ENCODE results near the gene MSX2.

Gene MSX2

DNA sequence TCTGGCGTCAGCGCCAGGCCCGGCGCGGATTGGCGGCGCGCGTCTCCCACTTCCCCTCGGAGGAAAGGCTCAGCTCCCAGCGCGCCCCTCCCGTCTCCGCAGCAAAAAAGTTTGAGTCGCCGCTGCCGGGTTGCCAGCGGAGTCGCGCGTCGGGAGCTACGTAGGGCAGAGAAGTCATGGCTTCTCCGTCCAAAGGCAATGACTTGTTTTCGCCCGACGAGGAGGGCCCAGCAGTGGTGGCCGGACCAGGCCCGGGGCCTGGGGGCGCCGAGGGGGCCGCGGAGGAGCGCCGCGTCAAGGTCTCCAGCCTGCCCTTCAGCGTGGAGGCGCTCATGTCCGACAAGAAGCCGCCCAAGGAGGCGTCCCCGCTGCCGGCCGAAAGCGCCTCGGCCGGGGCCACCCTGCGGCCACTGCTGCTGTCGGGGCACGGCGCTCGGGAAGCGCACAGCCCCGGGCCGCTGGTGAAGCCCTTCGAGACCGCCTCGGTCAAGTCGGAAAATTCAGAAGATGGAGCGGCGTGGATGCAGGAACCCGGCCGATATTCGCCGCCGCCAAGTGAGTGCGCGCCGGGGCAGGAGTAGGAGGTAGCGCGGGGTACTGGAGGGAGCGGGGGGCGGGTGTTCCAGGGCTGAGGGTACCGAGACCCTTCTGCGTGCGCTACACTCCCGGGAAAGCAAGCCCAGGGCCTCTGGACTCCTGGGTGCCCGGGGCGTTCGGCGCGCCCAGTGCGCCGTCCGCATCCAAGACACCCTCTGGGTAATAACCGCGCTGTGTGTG, at the start of gene MSX2:
Gene MSX2 (plus strand): TSS at position 99 of the 777 bp plus-strand sequence. CDS start 78 bp downstream, at position 177.
- DNase-seq = no peak

DNA sequence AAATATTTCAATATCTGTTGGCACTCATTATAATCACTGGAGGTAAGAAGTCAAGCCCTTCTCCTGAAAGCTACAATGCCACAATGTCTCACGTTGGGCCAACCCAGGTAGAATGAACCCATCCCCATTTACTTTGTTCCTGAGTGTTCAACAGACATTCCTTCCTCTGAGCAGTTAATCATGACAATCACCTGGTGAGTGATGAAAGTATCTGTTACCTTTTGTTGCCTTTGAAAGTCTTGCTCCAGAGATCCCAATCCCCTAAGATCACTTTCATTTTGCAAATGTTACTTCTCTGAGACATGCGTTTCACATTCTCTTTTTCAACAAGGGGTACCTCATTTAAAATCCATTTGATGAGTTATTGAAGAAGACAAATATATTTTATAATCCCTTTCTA, 49.3 kb upstream of the MSX2 start:
- no peak for DNase-seq

DNA sequence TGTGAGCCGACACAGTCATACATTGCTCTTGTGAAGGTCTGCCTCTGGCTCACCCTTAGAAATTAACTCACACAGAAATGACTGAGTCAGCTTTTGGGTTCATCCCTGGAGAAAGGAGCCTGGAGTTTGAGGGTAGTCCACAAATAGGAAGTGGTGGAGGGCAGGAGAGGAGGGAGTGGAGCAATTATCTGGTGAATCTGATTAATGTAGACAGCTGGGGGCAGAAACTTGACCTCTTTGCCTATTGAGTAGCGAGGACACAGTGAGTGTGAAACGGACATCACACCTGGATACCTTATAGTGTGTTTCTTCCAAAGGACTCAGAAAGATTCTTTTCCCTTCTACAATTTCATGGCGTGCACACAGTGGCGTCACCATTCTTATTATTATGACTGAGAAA, 48.5 kb upstream of the MSX2 start:
- no peak for DNase-seq

DNA sequence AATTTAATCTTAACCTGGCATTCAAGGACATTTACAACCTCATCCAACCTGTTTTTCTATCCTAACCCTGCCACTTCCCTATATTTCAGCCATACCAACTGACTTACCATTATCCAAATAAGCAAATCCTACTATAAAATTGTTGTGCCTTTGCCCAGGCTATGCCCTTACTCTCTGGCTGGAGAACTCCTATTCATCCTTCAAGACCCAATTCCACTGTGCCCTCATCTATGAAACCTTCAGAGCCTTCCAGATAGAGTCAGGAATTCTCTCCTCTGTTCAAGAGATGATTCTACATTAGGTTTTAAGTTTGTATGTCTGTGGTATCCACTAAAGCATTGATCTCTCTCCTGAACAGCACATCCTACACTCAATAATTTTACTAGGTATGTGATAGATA, 46.3 kb upstream of the MSX2 start:
- no peak for DNase-seq

DNA sequence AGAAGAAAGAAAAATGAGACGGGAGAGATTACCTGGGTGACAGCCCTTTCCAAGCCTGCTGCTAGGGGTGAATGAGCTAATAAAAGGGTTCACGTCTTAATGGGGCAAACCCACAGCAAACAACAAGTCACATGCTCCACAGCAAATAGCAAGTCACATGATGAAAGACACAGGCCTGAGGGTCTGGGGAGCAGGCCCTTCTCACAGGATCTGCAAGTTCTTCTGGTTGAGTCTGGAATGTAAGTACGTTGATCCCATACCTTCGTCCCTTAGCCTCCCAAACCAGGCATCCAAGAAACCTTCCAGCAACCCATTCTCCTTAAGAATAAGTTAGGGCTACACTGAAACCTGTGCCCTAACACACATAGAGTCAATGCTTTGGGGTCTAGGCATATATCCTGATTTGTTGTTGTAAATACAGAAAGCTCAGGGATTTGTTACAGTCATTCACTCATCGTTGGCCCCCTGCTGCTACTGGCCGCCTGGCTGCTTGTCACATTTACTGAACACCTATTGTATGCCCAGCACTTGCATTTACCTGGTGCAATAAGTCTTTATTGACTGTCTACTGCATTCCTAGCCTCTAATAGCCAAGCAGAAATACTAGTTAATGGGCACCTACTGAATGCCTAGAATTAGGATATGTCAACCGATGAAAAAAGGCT, 43.3 kb upstream of the MSX2 start:
- DNase-seq = no peak

DNA sequence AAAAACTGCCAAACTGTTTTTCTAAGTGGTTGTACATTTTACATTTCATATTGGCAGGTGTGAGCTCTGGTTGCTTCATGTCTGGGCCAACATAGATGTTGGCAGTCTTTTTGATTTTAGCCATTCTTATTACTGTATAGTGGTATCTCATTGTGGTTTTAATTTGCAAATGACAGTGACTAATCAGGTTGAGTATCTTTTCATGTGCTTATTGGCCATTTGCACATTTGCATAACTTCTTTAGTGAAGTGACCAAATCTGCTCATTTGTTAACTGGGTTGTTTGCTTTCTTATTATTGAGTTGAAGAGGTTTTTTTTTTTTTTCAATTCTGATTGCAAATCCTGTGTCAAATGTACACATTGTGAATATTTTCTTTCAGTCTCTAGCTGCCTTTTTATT, 36.9 kb upstream of the MSX2 start:
- no peak for DNase-seq

DNA sequence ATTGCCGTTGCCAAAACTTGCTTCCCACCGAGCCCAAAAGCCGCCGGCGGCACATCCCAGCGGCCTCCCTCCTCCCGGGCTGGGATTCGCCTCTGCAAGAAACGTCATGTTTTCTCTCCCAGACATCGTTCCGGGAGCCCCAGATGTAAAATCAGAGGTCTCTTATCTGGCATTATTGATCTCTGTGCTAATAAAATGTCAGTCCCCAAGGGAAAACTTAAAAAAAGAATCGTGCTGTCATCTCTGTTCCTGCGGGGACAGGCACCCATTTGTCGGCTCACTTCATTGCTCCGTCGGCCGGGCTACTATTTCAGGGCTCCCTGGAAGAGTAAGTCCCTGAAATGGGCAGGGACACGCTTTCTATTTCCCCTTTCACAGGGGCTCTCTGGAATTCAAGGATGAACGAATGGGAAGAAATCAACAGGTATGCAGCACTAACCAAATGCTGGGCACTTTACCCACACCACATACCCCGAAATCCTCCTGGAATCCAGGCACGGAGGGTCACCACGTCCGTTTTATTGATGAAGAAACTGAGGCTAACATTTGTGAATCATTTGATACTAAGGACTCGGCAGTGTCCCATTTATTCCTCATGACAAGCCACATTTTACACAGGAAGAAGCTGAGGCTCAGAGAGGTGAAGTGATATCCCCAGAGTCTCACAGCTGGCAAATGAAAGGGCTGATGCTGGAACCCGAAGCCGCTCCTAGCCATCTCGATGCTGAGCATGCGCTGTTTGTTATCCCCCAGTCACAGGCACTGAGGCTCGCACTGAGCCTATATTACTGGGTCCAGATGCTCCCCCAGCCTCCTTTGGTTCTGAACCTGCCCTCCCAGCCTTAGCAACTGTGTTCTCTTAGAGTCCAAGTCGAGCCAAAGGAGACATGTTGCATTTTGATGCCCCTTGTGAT, 35.7 kb upstream of the MSX2 start:
- no peak for DNase-seq

DNA sequence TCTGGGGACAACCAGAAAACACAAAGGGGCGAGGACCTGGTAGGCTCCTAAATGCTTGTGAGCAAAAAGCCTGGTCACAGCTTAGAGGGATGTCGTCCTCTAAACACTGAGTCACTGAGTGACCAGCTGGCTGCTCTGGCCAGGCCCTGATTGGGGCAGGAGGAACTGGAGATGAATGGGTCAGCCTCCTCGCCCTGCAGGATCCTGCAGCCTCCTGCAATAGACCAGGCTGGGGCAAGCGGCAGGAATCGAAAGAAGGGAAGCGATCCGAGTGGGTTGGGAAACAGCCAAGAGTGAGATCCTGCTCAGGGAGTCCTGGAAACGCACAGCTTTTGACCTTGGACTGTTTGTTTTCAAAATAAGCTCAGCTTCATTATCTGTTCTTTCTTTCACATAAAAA, 34.1 kb upstream of the MSX2 start:
- no peak for DNase-seq

DNA sequence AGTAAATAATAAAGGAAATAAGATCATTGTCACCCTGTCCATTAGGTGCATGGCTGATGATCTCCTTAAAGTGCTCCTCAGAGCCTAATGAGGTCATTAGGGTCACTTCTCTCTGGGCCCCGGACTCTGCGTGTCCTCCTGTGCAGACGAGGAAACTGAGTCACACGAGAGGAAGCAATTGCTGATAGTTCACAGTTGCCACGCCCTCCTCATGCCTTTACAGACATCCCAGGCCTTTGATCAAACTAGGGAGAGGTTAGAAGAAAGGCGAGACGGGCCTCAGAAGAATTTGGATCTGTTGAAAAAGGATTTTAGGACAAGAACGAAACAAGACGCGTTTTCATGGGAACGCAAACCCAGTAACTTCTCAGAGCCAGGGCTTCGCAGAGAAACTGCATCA, 32.0 kb upstream of the MSX2 start:
- DNase-seq = no peak

DNA sequence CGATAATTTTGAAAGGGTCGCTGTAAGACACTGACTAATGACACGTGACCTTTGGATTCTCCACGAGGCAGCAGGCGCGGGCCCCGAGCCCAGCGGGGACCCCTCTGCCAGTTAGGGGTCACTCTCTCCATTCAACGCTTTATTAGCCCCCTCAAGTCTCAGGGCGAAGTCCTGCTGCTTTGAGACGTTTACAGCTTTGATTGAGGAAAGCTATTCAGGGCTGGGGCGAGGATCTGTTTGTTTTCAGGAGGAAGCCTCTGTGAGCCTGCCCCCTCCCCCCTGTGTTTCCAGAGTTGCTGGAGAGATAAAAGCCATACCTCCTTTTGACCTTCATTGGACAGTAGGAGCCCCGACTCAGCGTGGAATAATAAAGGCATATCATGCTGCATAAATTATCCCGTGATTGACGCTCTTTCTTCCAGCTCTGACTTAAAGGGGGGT, 31.4 kb upstream of the MSX2 start:
- DNase-seq = no peak

DNA sequence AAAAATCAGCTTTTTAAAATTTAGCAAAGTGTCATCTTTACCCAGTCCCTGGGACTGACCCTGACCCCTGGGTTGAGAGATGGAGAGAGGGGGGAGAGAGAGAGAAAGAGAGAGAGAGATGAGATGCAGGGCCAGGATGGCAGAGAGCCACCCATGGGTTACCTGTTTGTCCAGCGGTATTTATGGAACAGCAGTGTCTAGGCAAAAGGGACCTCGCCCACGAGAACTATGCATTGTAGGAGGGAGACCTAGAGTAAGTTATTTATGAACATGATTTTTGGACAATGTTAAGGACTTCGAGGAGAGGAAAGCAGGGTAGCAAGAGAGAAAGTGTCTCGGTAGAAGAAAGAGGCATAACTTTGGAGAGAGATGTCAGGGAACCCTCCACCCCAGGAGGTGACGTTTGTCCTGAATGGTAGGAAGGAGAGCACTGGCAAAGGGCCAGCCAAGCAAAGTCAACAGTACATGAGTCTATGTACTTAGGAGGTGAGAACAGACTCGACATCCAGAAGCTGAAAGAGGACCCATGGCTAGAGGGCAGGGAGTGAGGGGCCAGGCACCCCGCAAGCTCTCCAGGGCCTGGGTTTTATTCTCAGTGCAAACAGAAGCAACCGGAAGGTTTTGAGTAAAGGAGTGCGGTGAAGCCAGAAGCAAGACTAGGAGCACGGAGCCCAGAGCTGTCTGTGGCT, 30.5 kb upstream of the MSX2 start:
- DNase-seq = peak; percentile 2

DNA sequence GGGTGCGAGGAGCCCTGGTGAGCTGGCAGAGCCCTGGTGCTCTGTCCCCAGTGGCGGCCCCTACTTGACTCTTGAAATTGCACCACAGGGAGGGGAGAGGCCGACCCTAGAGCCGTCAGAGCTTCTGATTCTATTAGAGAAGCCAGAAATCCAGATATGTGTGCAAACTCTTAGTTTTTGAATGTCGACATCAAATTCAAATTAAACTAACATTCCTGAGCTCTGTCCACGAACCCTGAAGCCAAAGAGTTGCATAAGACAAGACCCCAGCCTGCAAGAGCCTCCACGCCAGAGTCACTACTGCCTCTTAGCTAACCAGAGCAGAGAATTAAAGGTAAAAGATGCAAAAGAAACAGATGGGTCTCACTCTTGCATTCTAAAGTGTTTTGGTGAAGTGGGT, 29.8 kb upstream of the MSX2 start:
- no peak for DNase-seq

DNA sequence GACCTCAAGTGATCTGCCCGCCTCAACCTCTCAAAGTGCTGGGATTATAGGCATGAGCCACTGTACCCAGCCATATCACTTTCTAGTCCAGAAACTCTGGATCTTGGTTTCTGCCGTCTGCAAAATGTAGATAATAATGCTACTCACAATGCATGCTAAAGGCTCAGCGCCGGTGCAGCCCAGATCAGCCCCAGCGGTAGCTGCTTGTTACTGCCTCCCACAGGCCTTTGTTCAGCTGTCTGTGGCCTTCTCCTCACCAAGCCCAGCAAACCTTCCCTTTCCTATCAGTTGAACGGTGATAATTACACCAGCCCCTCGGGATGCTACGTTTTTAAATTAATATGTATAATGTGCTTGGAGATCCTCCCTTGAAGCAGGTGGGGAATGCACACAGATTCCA, 26.2 kb upstream of the MSX2 start:
- no peak for DNase-seq

DNA sequence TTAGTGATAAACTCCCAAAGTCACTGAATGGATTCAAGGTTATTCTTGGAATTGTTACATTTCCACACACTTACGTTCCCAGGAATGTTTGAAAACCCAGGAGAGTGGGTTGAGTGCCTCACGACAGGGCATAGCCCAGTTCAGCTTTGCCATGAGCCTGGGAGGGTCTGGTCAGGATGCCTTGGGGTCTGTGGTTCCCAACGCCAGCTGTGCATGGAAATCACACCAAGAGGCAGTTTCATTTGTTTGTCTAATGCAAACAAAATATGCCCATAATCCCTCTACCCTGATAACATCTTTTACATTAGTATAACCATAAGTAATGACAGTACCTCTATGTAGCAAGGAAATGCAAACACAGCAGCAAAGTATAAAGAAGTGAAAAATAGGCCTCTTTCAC, 25.3 kb upstream of the MSX2 start:
- no peak for DNase-seq

DNA sequence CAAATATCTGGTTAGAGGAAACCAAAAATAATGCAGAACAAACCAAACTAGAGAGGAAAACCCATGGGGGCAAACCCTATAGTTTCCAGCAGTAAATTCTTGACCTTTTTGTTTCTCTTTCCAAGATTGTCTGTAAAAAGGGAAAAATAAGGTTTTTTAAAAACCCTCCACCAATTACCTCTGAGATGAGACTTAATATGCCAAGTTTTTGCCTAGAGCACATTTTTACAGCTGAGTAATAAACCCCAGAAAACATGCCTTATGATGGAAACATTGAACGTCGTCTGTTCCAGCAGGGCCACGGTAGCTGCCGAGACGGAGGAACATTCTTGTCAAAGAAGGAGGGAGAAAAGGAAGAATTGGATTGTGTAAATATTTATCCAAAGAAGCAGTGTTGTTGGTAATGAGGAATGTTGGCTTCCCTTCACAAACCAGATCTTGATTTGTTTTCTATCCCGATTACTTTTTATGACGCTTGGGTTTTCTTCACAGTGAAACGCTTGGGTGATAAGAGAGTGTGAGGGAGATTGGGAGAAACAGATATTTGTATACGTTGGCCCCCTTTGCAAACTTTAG, 17.3 kb upstream of the MSX2 start:
- DNase-seq = no peak

DNA sequence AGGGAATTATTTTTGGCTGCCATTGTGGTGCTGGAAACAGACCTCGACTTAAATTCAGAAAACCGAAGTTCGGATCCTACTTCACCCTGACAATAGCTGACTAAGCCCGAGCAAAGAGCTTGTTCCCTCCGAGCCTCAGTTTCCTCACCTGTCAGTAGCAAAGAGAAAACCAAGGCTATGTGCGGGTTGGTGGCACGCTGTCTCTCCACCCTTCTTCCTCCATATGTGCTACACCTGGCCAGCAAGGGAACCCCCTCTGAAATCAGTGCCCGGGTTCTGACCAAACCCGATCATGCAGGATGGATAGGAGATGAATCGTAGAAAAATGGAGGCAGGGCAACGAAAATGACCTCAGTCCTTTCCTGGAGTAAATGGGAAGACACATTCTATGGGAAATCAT, 16.7 kb upstream of the MSX2 start:
- DNase-seq = no peak

DNA sequence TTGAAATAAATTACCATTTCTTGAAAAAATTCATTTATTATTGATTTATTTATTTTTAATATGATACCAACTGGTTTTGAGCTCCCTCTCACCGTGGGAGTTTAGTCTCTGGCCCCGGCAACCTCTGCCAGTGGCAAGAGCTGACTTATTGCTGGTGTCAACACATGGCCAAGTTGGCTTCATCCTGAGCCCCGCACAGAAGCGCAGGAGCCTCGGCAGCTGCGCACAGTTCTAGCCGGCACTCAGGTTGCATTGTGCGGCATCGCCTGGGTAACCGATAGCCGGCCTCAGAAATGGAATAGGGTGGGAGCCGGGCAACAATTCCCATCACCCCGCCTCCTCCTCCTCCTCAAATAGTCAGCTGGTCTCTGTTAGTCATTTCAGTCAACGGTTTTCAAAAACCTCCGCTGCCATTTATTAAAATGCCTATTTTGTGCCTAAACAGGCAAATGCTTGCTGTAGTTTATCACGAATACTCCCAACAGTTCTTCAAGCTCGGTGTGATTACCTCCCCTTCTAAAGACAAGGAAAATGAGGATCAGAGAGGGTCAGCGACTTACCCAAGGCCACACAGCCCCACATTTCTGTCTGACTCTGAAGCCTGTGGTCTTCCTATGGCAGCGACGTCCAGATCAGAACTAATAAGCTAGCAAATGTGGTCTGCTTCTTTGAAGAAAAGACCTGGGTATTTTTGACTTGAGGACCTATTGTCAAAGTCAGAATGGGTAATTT, 15.7 kb upstream of the MSX2 start:
- DNase-seq = no peak

DNA sequence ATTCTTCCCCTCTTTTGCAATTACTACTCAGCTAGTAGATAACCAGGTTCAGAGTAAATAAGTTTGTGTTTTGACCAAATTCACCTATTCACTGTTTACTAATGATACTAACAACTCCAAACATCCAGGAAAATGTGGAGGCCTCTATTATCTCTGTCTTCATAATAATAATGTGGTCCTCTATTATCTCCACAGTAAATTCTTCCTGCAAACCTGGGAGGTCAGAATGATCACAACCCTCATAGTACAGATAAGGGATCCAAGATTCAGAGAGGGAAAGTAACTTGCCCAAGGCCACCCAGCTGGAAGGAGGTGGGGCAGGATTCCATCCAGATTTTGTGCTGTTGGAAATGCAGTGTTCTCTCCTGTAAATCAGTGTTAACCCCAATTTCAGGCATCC, 9.6 kb upstream of the MSX2 start:
- DNase-seq = no peak

DNA sequence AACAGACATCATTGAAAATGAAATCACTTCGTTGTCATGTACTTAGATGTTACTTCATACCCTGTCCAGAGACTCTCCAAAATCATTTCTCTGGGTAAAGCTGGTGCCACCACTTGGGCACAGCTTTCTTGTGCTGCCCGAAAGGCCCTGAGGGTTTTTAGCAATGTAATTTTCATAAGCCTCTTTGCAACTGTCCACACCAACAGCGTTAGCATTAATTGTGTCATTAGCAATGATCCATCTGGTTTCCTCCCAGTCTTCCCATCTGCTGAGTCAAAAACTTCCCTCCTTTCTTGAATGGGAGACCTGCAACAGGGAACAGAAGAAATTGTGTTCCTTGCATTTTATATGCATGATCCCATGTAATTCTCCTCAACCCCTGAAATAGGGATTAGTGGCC, 8.6 kb upstream of the MSX2 start:
- DNase-seq = no peak

DNA sequence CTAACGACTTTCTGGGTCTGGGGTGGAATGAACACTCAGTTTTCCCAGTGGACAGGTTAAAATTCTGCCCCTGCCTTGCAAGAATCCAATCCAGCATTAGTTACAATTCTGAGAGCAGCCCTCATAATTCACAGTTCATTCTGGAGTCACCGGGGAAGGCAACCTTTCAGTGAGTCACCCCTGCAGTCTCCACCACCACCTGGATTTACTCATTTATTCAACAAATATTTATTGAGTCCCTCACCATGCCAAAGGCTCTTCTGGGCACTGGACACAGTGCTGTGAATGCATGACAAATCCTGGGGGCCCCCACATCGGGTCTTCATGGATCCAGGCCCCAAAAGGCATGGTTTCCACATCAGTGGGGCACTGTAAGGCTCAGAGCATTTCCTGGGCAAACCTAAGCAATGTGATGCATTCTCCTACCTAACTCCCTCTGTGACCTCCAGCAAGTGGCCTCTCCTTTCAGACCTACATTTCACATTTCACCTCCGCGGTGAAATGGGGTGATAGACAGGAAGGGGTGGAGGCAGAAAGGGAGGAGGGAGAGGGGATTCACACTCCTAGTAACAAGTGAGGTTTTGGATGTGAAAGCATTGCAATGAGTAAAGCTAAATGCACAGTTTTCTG, 6.4 kb upstream of the MSX2 start:
- no peak for DNase-seq

DNA sequence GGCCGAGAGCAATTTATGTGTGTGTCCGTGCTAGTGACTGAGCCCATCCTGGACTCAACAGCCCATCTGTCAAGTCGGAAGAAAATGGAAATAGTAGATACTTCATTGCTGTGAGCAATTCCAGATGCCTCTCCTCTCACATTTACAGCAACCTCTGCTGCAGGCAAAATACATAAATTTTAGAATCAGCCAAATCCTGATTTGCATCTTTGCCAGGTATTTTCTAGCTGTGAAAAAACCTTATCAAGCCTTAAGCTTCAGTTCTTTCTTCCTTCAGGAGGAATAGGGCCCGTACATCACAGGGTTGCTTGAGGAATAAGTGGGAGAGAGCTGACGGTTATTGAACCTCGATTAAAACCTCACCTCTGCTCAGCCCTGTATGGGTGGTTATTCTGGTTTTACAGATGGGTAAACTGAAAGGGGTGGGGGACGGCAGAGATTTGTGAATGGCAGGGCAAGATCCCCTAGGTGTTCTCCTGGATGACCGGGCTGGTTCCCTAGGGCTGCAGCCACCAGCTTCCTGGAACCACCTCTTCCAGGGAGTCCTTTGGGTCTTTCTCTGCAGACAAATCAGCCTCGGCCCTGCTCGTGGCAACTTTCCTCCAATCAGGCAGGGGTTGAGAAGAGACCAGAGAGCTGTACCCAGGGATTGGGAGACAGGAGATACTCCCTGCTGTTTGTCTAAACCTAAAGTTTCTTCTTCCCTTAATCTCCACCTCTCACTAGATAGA, 5.3 kb upstream of the MSX2 start:
- no peak for DNase-seq

Measured in DMS153 (cell line).